GM12892 (cell line): ENCODE data around the gene FNBP1.

Experiments used
- POLR2AphosphoS5 ChIP-seq: IDR thresholded peaks from 2 replicates; pipeline ENCODE4 v1.6.1; 2011; ENCODE audit warnings: low read depth, low read length, control low read depth
- TAF1 ChIP-seq: IDR thresholded peaks from 2 replicates; pipeline ENCODE4 v1.6.1; 2011; ENCODE audit warnings: low read depth, mild to moderate bottlenecking, control low read depth, low read length, borderline replicate concordance

DNA sequence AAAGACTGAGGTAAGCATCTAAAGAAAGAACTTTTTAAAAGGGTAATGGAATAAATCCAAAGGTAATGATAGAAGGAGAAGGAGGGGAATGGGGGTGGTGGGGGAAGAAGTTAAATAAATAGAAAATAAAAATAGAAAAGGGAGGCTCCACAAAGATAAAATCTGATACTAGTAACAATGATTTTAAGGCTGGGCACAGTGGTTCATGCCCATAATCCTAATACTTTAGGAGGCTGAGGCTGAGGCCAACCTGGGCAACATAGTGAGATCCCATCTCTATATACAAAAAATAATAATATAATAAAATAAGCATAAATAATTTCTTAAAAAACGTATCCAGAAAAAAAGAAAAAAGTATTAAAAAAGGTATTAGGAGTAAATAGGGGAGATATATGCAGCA, 89.3 kb downstream of the FNBP1 start:
- TF ChIP-seq POLR2AphosphoS5 (no peak), TAF1 (no peak)
